HepG2 (cell line): ENCODE measurements around the gene SLC25A11. TPM values are rescaled to one million over a fixed set of nuclear protein-coding genes. Genes with fewer than 3 reads are reported as not detected.

ENCODE experiments used
- ARID2 ChIP-seq: sonication (generic); formaldehyde crosslinking; IDR thresholded peaks from 2 replicates; pipeline ENCODE4 v1.8.1; 2022; ENCODE audit warnings: mild to moderate bottlenecking, missing genetic modification reagents, borderline replicate concordance
- ATM ChIP-seq: fragments of 450-650 bp; IDR thresholded peaks from 2 replicates; pipeline ENCODE4 v1.7.1; 2017; ENCODE audit warnings: mild to moderate bottlenecking, borderline replicate concordance
- GABPB1 ChIP-seq: IDR thresholded peaks from 2 replicates; pipeline ENCODE4 v1.6.1; 2016; ENCODE audit warnings: mild to moderate bottlenecking, missing genetic modification reagents, moderate library complexity, missing compliant biosample characterization
- HMGA1 ChIP-seq: sonication (generic); formaldehyde crosslinking; conservative IDR thresholded peaks from 2 replicates; pipeline ENCODE4 v1.4.0; 2020; ENCODE audit warnings: missing genetic modification reagents
- HNF4G ChIP-seq, 2 experiments: sonication (generic) in 1 of 2; formaldehyde crosslinking in 1 of 2; IDR thresholded peaks; 2 replicates each; pipeline versions ENCODE4 v1.4.0 to v1.6.1; 2011 to 2020; ENCODE audit warnings: borderline replicate concordance in 2 of 2, low read depth in 2 of 2, mild to moderate bottlenecking in 2 of 2, low read length in 1 of 2, missing genetic modification reagents in 1 of 2, moderate library complexity in 1 of 2
- KAT2B ChIP-seq: fragments of 150-350 bp; IDR thresholded peaks from 2 replicates; pipeline ENCODE4 v1.6.1; 2014; ENCODE audit warnings: low read depth, low read length, borderline replicate concordance
- KDM5A ChIP-seq: fragments of 200-600 bp; sonication (generic); IDR thresholded peaks from 2 replicates; pipeline ENCODE4 v1.7.0; 2018; ENCODE audit warnings: antibody characterized with exemption, mild to moderate bottlenecking, low read length, borderline replicate concordance
- KLF6 ChIP-seq: IDR thresholded peaks from 2 replicates; pipeline ENCODE4 v1.8.0; 2016; ENCODE audit warnings: missing biosample characterization, missing genetic modification reagents
- MTF2 ChIP-seq: sonication (generic); formaldehyde crosslinking; IDR thresholded peaks from 2 replicates; pipeline ENCODE4 v1.5.0; 2020; ENCODE audit warnings: missing genetic modification reagents, borderline replicate concordance
- MYC ChIP-seq: sonication (generic); formaldehyde crosslinking; IDR thresholded peaks from 2 replicates; pipeline ENCODE4 v1.9.0; 2021; ENCODE audit warnings: missing genetic modification reagents, borderline replicate concordance
- PRDM4 ChIP-seq: sonication (generic); formaldehyde crosslinking; IDR thresholded peaks from 2 replicates; pipeline ENCODE4 v1.9.0; 2021; ENCODE audit warnings: missing genetic modification reagents, borderline replicate concordance
- SNAPC2 ChIP-seq: sonication (generic); formaldehyde crosslinking; IDR thresholded peaks from 2 replicates; pipeline ENCODE4 v1.8.1; 2022; ENCODE audit warnings: mild to moderate bottlenecking, missing genetic modification reagents
- SP4 ChIP-seq: sonication (generic); formaldehyde crosslinking; IDR thresholded peaks from 2 replicates; pipeline ENCODE4 v1.8.1; 2023; ENCODE audit warnings: mild to moderate bottlenecking, missing genetic modification reagents
- SRSF1 ChIP-seq: fragments of 200-400 bp; formaldehyde crosslinking; optimal IDR thresholded peaks from 2 replicates; pipeline ENCODE3; 2017; ENCODE audit warnings: mild to moderate bottlenecking, low read depth, low read length, moderate library complexity
- XBP1 ChIP-seq: sonication (generic); formaldehyde crosslinking; IDR thresholded peaks from 2 replicates; pipeline ENCODE4 v1.5.0; 2020; ENCODE audit warnings: missing genetic modification reagents
- ZBTB20 ChIP-seq: sonication (generic); formaldehyde crosslinking; IDR thresholded peaks from 2 replicates; pipeline ENCODE4 v1.8.1; 2023; ENCODE audit warnings: missing genetic modification reagents, low read depth, mild to moderate bottlenecking, borderline replicate concordance
- ZFP41 ChIP-seq: sonication (generic); formaldehyde crosslinking; IDR thresholded peaks from 2 replicates; pipeline ENCODE4 v1.4.0; 2020; ENCODE audit warnings: mild to moderate bottlenecking, missing genetic modification reagents, borderline replicate concordance
- ZNF274 ChIP-seq: sonication (generic); formaldehyde crosslinking; IDR thresholded peaks from 2 replicates; pipeline ENCODE4 v1.5.1; 2020; ENCODE audit warnings: mild to moderate bottlenecking, missing genetic modification reagents
- ZNF281 ChIP-seq: sonication (generic); formaldehyde crosslinking; IDR thresholded peaks from 2 replicates; pipeline ENCODE4 v1.4.0; 2020; ENCODE audit warnings: missing genetic modification reagents, borderline replicate concordance
- ZNF382 ChIP-seq: sonication (generic); formaldehyde crosslinking; IDR thresholded peaks from 2 replicates; pipeline ENCODE4 v1.5.0; 2020; ENCODE audit warnings: missing genetic modification reagents, mild to moderate bottlenecking, borderline replicate concordance
- polyA plus RNA-seq, 8 experiments: library from polyadenylated mRNA; depleted of rRNA in 3 of 8; stranded (reverse) in 7 of 8; unstranded in 1 of 8; fragments of >200 nt; fragmentation: Illumina TruSeq in 4 of 8; extraction: Trizol in 4 of 8; gene quantifications; 2 replicates each; pipeline versions ENCODE4 v1.2.1 to v1.2.3, GENCODE V29; 2011 to 2016; ENCODE audit warnings: low read depth in 4 of 8, missing spikeins in 1 of 8, mixed read lengths in 1 of 8; ENCODE audit not compliant: insufficient read depth in 1 of 8
- total RNA-seq, 5 experiments: library from RNA; depleted of rRNA; stranded (reverse); fragments of >200 nt; fragmentation: Illumina TruSeq; extraction: Trizol; gene quantifications; 2 replicates each; pipeline ENCODE4 v1.2.3, GENCODE V29; 2016; ENCODE audit warnings: low read depth in 1 of 5
- TF ChIP-seq, protein P1 (sequence below): sonication (generic); formaldehyde crosslinking; IDR thresholded peaks from 2 replicates; pipeline ENCODE4 v1.4.0; 2020; ENCODE audit warnings: mild to moderate bottlenecking, missing genetic modification reagents

SLC25A11 gene
- total and polyA plus RNA-seq, 2 of the 13 experiments (the other 11 are each of a cell fraction or from before 2014, with no cell fraction given): 35.4 to 47.2 TPM

GRCh38 chr17:4969551-4970173, 29.8 kb upstream of the SLC25A11 start (continued):
- no peak for TF ChIP-seq ATM
- no peak for TF ChIP-seq PRDM4 (CRISPR knock-in tag)
- TF ChIP-seq SRSF1: no peak
- no peak for TF ChIP-seq ARID2 (CRISPR knock-in tag)
- TF ChIP-seq MTF2 (CRISPR knock-in tag): no peak
- TF ChIP-seq, protein P1, sequence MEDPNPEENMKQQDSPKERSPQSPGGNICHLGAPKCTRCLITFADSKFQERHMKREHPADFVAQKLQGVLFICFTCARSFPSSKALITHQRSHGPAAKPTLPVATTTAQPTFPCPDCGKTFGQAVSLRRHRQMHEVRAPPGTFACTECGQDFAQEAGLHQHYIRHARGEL (CRISPR knock-in tag): no peak
- no peak for TF ChIP-seq HMGA1 (CRISPR knock-in tag)
- TF ChIP-seq HNF4G (IDR thresholded peaks at IDR 0.05; ENCODE audit: borderline replicate concordance, low read depth, low read length): 0 out of 2 replicates have a peak, but pooled peaks have one; percentile 33
- TF ChIP-seq HNF4G (CRISPR knock-in tag; IDR thresholded peaks at IDR 0.05; ENCODE audit: borderline replicate concordance, low read depth): no peak
- TF ChIP-seq GABPB1 (CRISPR knock-in tag): no peak; the same call in 1 of the 2 replicates
- TF ChIP-seq SNAPC2: no peak
- no peak for TF ChIP-seq ZNF274 (CRISPR knock-in tag)
- TF ChIP-seq ZBTB20: no peak
- no peak for TF ChIP-seq ZFP41 (CRISPR knock-in tag)
- TF ChIP-seq SP4 (CRISPR knock-in tag): no peak
- TF ChIP-seq MYC: peak; percentile 39; the same call in 1 of the 2 replicates
- TF ChIP-seq KLF6 (CRISPR knock-in tag): no peak
- TF ChIP-seq ZNF281 (CRISPR knock-in tag): no peak
- no peak for TF ChIP-seq ZNF382 (CRISPR knock-in tag)
- TF ChIP-seq XBP1: no peak
- no peak for TF ChIP-seq KAT2B
- TF ChIP-seq KDM5A: no peak
